Fibroblast of skin of left biceps (primary cell): ENCODE results near the gene SRRM2.
"Not testable (repeated sequence)": the region's sequence is repeated elsewhere in the genome, so short reads cannot be mapped to it uniquely, and the experiment has no call there.

Experiments used
- DNase-seq, 2 experiments: peaks; one replicate each; pipeline ENCODE4 v3.0.0-alpha.2; 2013; ENCODE audit warnings: low read depth in 2 of 2

Gene SRRM2

DNA sequence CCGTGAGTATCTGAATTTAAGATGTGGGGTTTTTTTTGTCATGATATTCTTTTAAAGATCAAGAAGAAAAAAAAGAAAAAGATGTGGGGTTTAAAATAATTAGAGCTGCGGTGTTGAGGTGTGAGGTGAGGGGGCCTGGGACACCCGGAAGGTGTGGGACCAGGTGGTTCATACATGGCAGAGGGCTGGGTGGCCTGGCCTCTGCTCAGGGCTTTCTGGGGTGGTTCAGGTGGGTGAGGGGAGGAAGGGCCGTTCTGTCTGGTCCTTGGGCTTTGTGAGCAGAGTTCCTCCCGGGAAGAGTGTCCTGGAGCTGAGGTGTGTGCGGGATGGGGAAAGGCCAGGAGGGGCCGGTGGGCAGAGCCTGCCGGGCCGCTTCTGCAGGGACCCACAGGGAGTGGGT is 37.4 kb upstream of the SRRM2 start:
- DNase-seq: no peak

DNA sequence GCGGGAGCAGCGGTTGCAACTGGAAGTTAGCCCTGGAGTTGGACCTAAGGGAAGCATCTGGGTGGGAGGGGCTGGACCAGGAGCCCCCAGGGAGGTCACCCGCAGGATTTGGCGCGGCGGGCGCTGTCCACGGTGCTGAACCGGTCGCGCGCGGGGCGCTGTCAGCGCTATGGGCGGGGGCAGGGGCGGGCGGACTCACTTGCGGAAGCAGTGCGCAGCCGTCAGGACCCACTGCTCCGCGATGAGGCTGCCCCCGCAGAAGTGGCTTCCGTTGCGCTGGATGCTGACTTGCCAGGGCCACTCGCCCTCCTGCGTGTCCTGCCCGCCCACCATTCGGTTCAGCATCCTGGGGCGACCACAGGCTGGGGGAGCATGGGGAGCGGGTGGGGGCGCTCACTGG is 36.9 kb upstream of the SRRM2 start:
- peak; percentile 9 for DNase-seq

DNA sequence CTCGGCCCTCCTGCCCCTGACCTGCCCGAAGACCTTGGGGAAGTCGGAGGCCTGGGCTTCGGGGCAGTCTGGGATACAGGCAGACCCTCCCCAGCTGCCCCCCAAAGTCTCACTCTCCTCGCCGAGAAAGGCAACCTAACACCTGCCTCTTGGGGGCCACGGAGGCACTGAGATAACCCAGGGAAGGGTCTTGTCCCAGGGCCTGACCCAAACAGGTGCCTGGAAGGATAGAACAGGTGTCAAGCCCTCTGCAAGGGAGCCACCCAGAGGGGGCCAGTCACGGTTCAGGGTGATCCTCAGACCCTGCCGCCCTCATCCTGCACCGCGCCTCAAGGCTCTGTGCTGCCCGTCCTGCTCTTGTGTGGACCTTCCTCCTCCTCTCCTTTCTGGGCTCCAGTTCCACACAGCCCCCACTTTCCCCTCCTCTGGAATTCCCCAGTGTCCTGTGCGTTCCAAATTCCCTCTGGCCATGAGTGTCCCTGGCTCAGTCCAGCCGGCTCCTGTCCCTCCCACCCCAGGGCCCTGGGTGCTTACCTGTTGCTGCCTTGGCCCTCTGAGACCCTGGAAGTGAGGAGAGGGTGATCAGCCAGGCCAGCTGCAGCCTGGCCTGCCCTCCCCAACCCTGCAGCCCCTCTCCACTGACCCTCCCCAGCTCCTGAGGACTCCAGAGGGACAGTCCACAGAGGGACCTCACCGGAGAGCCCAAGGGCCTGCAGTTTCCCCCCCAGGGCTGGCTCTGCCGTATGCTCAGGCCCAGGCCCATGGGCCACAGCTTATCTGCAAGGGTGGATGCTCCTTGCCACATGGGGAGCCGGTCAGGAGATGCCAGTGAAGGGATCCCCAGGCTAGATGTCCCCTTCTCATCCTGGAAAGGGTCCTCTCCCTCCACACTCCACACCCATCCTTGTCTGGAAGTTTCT is 36.2 kb upstream of the SRRM2 start:
- DNase-seq: no peak

DNA sequence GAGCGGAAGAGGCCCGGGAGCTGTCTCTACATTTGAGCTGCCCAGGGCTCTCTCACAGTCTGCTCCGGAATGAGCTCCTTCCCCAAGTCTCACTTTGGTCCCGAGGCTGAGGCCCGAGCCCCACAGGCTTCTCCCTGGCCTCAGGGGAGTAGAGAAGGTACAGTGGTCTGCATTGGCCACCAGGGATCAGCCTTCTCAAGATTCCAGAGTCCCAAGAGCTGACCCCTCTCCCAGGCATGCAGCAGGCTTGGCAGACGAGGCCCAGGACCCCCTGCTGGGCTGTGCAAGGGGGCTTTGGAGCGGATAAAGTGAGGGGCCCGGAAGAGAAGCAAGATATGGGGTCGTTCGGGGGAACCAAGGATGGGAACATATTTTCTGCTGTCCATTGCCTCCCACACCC is 35.5 kb upstream of the SRRM2 start:
- DNase-seq: no peak

DNA sequence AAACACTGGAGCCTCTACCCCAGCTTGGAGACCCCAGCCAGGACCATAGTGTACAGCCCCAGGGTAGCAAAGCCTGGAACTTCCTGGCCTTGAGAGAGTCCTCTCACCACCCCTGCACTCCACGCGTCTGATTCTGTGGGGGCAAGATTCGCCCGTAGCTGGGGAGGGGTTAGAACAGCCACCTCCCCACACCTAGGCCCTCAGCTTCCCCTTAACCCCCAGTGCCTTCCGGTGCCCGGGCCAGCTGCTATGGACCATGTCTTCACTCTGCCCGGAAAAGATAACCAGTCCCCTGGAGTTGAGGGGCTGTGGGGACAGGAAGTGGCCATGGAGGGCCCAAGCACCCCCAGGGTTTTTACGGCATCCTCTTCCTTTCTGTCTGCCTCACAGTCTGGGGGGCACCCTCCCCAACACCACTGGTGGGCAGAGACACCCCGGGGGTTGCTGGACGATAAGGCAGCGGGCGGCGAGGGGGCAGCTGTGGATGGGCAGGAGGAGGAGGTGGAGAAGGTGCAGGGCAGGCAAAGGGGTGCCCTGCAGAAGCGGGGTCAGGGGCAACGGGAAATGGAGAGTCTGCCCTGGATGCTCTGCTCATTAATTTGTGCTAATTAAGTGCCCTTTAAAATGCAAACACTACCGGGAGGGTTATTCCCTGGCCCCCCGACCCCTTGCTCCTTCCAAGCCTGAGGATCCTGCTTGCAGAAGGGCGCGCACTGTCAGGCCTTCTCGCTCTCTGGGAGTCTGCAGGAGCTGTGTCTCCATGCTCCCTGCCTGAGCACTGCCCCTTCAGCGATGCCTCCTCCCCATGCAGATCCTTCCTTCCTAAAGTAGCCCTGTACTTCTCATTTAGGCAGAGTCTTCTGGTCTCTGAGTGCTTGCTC is 34.8 kb upstream of the SRRM2 start:
- no peak for DNase-seq

DNA sequence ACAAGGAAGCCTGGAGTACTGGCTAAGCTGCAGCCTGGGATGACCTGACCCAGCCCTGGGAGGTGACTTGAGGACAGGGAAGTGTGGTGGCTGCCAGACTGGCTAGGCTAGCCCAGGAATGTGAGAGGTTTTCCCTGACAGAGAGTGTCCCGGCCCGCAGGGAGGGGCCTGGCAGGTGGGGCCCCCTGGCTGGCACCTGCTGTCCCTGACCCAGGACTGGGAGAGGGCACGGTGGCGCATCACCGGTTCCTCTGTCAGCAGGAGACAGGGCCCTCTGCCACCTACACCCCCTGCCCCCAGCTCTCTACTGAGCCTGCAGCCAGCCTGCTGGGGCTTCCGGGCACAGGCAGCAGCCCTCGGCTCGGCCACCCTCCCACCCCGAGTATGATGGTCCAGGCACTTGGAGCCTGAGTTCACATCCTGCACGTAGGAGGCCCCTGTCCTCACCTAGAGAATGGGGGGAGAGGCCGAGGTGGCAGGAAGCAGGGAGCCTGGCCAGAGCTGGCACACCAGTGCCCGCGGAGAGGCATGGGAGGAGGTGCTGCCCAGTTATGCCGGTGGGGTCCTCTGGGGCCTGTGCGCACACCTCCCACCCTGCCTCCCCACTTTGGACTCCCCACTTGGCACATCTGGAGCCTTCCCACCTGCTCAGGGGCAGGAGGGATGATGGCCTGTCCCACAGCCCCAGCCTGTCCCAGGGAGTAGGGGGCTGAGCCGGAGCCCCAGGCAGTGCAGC is 32.9 kb upstream of the SRRM2 start:
- DNase-seq: no peak

DNA sequence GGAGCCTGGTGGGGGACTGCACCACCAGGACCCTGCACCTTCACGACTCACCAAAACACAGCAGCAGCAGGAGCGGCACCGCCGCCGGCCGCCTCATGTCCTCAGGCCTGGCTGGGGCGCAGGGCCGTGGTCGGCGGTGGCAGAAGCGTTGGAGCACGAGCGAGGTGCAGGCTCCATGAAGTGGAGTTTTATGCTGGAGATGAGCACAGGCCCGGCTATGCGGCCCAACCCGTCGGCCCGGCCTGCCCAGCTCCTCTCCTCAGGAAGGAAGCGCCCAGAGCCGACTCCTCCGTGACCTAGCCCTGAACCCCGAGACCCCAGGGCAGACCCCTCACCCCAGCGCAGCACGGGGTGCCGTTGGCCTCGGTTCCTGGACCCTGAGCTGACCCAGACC is 32.4 kb upstream of the SRRM2 start, which contains the start of gene PRSS27:
TSS of gene PRSS27 (minus strand) at position 161 of the 394 bp plus-strand sequence. CDS start at position 97, 64 bp downstream.
- DNase-seq: no peak

DNA sequence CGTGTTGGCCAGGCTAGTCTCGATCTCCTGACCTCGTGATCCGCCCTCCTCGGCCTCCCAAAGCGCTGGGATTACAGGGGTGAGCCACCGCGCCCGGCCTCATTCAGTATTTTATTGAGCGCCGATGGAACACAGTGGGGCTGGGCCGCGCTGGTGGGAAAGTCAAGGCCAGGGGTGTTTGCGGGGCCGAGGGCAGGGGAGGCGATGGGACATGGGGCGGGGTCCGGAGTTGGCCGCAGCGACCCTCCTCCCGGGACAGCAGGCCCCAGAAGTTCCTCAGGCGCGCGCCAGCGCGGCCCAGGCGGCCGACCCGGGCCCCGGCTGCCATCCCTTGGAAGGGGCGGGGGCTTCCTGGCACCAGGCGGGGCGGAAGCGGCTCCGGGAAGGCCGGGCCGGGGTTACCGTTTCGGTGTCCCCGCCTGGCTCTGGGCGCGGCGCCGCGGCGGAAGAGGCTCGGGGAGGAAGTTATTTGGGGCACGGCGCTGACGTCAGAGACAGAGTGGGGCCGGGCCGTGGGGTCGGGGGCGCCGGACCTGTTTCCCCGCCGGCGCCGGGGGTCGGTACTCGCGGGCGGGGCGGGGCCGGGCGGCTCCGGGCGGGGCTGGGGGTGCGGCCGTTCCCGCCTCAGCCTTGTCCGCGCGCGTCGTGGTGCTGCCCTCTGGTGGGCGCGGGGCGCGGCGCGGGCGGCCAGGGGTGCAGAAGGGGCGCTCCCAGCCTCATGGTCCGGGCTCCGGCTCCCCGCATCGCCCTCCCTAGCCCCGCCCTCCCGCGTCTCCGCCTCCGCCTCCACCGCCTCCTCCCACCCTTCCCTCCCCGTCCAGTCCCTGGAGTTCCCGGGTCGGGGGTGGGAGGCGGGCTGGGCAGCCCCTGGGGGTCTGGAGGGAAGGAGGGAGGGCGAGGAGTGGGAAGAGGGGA is 31.5 kb upstream of the SRRM2 start:
- DNase-seq: peak; percentile 49 to 64

DNA sequence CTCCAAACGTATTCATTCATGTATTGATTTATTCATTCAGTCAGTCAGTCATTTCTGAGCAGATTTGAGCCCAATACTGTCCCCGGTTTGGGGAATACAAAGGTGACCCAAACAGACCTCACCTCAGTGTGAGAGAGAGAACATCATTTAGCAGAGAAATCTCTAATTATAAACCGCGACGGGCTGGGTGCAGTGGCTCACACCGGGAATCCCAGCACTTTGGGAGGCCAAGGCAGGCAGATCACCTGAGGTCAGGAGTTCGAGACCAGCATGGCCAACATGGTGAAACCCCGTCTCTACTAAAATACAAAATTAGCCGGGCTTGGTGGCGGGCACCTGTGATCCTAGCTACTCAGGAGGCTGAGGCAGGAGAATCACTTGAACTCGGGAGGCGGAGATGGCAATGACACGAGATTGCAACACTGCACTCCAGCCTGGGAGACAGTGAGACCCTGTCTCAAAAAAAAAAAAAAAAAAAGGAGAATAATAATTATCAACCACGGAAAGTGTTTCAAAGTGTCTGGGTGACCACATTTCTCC is 30.7 kb upstream of the SRRM2 start:
- not testable (repeated sequence) for DNase-seq

DNA sequence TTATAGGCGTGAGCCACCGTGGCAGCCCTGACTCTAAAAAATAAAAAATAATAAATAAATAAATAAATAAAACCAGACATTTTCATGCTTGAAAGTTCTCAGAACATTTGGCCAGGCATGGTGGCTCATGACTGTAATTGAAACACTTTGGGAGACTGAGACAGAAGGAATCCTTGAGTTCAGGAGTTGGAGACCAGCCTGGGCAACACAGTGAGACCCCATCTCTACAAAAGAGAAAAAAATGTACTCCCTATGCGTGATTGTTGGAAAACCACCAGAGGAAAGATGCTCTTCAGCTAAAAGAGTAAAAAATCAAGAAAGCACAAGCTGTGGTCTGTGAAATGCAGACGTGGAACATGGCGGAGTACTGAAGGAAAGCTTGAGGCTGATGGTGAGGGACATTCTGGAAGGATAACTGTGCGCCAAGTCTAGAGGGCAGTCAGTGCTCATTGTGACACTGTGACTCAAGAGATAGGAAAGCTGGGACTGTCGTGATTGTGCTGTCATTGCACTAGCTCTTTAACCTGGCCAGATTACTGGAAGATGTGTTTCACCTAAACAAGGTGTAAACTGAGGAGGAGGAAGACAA is 28.3 kb upstream of the SRRM2 start:
- DNase-seq: no peak

DNA sequence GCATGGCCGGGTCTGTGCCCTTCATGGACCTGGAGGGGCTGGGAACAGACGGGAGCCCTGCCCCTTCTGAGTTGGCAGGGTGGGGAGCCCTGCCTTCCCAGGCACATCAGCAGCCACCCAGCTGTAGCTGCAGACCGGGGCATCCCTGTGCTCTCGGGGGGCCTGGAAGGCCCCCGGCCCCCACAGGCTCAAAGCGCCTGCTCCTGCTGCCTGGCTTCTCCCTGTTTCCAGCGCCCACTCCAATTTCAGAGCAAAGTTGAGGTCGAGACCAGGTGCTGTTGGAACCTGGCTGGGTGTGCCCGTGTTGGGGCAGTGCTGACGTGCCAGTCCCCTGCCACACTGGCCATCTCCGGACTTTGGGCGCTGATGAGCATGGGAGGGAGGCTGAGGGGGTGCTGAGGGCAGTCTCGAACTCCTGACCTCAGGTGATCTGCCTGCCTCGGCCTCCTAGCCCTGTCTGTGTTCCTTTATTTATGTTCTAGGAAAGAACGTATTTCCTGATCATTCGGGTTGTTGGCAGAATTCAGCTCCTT is 27.6 kb upstream of the SRRM2 start:
- DNase-seq: no peak

DNA sequence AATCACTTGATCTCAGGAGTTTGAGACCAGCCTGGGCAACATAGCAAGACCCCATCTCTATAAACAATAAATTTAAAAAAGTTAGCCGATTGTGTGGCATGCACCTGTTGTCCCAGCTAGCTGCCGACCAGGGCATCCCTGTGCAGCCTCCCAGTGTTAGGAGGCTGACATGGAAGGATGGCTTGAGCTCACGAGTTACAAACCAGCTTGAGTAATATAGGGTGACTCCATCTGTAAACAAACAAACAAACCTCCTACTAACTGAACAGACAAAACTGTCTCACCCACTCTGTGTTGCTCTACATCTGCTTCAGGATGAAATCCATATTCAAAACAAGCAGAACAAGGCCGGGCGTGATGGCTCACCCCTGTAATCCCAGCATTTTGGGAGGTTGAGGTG is 25.5 kb upstream of the SRRM2 start:
- no peak for DNase-seq

DNA sequence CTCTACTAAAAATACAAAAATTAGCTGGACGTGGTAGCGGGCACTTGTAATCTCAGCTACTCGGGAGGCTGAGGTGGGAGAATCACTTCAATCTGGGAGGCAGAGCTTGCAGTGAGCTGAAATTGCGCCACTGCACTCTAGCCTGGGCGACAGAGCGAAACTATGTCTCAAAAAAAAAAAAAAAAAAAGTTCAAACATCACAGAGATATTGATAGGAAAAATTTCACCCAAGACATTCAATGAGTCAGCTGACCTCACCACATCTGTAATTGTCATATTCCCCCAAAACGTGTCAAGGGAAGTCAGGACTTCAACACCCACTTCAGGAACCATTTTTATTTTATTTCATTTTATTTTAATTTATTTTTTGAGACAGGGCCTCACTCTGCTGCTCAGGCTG is 24.4 kb upstream of the SRRM2 start:
- no peak for DNase-seq

DNA sequence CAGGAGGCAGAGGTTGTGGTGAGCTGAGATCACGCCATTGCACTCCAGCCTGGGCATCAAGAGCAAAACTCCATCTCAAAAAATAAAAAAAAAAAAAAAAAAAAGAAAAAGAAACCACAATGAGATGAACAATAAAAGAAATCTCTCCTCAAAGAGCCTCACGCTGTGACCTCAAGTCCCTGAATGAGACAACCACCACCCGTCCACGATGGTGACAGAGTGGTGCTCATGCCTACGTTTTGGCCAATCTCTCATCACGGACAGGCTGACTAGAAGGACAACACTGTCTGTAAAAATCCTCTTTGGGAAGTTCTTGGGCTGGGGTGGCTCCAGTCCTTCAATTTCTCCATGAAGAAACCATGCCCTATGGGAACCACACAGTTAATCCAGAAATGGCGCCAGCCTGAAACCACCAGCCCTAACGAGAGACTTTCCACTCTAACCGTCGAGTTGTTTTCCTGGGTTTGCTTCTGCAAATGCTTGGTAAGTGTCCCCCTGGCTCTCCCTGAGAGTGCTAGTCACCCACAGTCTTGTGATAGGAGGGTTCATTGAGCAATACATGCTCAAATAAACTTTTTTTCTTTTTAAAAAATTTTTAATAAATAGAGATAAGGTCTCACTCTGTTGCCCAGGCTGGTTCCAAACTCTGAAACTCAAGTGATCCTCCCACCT is 17.5 kb upstream of the SRRM2 start:
- DNase-seq: no peak

DNA sequence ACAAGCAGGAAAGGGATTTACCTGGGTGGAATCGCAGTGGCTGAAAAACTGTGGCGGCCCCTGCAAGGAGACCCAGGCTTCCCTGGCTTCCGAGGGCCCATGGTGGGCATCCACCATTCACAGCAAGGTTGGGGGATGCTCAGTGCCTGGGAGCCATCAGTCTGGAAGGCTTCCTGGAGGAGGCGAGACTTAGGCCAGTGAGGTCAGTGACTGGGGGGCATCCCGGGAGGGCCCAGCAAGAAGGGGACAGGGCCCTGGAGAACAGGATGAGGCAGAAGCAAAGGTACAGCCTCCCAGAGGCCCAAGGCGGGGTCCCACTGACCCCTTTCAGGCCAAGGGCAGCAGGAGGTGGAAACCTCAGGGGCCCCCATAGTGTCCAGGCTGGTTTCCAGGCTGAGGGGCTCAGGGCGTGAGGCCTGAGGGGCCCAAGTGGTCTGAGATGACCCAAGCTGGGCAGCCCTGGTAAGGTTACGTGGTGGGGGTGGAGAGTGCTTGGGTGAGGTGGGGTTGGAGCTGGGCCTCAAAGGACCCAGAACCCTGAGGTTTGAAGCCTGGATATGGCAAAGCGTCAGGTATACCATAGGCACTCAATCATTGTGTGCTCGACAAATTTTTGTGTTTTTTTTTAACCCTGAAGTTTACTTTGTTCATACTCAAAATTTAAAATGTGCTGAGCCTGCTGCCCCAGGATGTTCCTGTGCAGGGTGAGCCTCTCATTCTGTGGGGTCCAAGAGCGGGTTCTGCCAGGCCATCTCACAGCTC is 15.8 kb upstream of the SRRM2 start:
- no peak for DNase-seq

DNA sequence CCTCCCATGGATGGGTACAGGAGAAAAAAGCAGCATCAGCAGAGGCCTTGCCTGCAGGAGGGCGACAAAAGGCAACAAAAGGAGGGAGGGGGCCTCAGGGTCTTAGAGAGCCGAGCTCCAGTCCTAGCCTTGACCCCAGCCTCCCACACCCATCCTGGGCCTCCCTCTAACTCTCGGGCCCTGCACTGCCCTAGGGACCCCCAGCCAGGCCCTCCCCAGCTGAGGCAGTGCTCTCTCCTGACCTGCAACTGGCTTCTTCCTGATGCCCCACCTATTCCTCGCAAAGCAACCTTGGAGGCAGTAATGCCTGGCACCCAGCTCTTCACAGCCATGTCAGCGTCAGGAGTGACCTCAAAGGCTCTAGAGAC is 15.2 kb upstream of the SRRM2 start:
- DNase-seq: no peak

DNA sequence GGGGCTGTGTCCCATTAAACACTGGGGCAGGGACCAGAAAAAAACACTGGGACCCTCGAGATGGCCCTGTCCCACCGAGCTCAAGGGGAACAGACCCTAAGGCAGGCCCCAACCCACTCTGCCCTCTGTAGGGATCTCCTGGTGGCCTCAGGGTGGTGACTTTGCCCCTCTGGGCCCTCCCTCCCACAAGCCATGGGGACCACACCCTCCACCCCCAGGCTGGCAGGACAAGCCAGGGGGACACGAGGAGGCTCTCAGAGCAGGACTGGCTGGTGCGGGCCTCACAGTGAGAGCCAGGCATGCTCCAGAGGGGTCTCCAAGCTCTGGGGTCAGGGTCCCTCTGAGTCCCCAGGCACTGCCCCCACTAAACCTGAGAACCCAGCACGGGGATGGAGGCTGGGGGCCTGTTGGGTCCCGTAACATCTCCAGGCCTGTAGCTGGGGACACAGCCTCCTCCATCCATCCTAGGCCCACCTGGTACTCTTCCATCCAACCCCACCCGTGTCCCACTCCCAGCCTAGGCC is 14.5 kb upstream of the SRRM2 start:
- no peak for DNase-seq

DNA sequence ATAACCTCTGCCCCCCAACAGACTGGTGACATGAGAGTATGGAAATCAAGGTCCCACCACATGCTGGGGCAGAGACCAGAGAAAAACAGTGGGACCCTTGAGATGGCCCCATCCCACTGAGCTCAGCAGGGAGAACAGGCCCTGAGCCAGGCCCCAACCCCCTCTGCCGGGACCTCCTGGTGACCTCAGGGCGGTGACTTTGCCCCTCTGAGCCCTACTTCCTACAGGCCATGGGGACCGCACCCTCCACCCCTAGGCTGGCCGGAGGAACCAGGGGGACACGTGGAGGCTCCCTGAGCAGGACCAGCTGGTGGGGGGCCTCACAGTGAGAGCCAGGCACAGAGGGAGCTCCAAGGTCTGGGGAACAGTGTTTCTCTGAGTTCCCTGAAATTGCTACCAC is 13.8 kb upstream of the SRRM2 start:
- no peak for DNase-seq
